HEK293 (cell line): Measurements from ENCODE around the gene MARF1.

Source experiments
- ATF2 ChIP-seq: fragments of 450-650 bp; formaldehyde crosslinking; IDR thresholded peaks from 2 replicates; pipeline ENCODE4 v1.5.1; 2016; ENCODE audit warnings: missing biosample characterization, missing genetic modification characterization, low read depth
- CTCF ChIP-seq: fragments of 450-650 bp; formaldehyde crosslinking; IDR thresholded peaks from 2 replicates; pipeline ENCODE4 v1.5.1; 2016; ENCODE audit warnings: missing biosample characterization, missing genetic modification characterization
- YY1 ChIP-seq: fragments of 450-650 bp; formaldehyde crosslinking; IDR thresholded peaks from 2 replicates; pipeline ENCODE4 v1.5.1; 2018; ENCODE audit warnings: missing biosample characterization, missing genetic modification characterization
- ZNF114 ChIP-seq: fragments of 450-650 bp; formaldehyde crosslinking; IDR thresholded peaks from 2 replicates; pipeline ENCODE4 v1.5.0; 2017; ENCODE audit warnings: missing biosample characterization, missing genetic modification characterization
- ZNF274 ChIP-seq, 2 experiments: fragments of 200-500 bp in 1 of 2; fragments of 450-650 bp in 1 of 2; sonication (Bioruptor generic) in 1 of 2; formaldehyde crosslinking in 1 of 2; IDR thresholded peaks; 2 replicates each; pipeline versions ENCODE4 v1.5.1 to v1.6.1; 2014 to 2016; ENCODE audit warnings: borderline replicate concordance in 1 of 2, inconsistent platforms in 1 of 2, low read length in 1 of 2, missing biosample characterization in 1 of 2, missing genetic modification characterization in 1 of 2
- ZNF362 ChIP-seq: fragments of 450-650 bp; formaldehyde crosslinking; IDR thresholded peaks from 2 replicates; pipeline ENCODE4 v1.5.1; 2016; ENCODE audit warnings: missing biosample characterization, missing genetic modification characterization
- ZNF561 ChIP-seq: fragments of 450-650 bp; IDR thresholded peaks from 2 replicates; pipeline ENCODE4 v1.5.1; 2018; ENCODE audit warnings: missing biosample characterization, missing genetic modification characterization, borderline replicate concordance
- ZNF701 ChIP-seq: fragments of 450-650 bp; formaldehyde crosslinking; IDR thresholded peaks from 2 replicates; pipeline ENCODE4 v1.5.1; 2016; ENCODE audit warnings: missing biosample characterization, missing genetic modification characterization

- TF ChIP-seq YY1 (tag by site-specific recombination) = no peak
- no peak for TF ChIP-seq CTCF (tag by site-specific recombination)
- no peak for TF ChIP-seq ZNF701 (tag by site-specific recombination)
- no peak for TF ChIP-seq ZNF274 (IDR thresholded peaks at IDR 0.05; ENCODE audit: low read length)
- TF ChIP-seq ZNF274 (tag by site-specific recombination; IDR thresholded peaks at IDR 0.05; ENCODE audit: borderline replicate concordance) = no peak
- no peak for TF ChIP-seq ZNF114 (tag by site-specific recombination)
- no peak for TF ChIP-seq ZNF362 (tag by site-specific recombination)
- no peak for TF ChIP-seq ATF2 (tag by site-specific recombination)
- no peak for TF ChIP-seq ZNF561 (tag by site-specific recombination)
Observed at GRCh38 chr16:15618392-15618791, 24.6 kb downstream of the MARF1 start.
